BE2C (cell line): ENCODE measurements around the gene CKMT2.

Source experiments
- DNase-seq: peaks from one replicate; pipeline ENCODE4 v3.0.0-alpha.2; 2020
- H3K27me3 ChIP-seq: fragments of 250-450 bp; sonication (Bioruptor Pico); 2 replicates; pipeline ENCODE4 v1.5.1; 2020; ENCODE audit warnings: mild to moderate bottlenecking
- H3K36me3 ChIP-seq: fragments of 250-450 bp; sonication (Bioruptor Pico); 2 replicates; pipeline ENCODE4 v1.5.1; 2020; ENCODE audit warnings: mild to moderate bottlenecking
- H3K4me1 ChIP-seq: fragments of 250-450 bp; sonication (Bioruptor Pico); 2 replicates; pipeline ENCODE4 v1.5.1; 2020
- H3K4me3 ChIP-seq: 2 replicates; pipeline ENCODE4 v1.5.1; 2011; ENCODE audit warnings: low read depth, low read length
- H3K9me3 ChIP-seq: fragments of 250-450 bp; sonication (Bioruptor Pico); 2 replicates; pipeline ENCODE4 v1.5.1; 2020
- CTCF ChIP-seq: IDR thresholded peaks from 2 replicates; pipeline ENCODE4 v1.5.1; 2012; ENCODE audit warnings: mild to moderate bottlenecking, low read depth, low read length

CKMT2 gene

GRCh38 chr5:81239613-81240012 lies 6.5 kb downstream of the CKMT2 start:
- peaks cover 6% of the 10 kb centered on the region for H3K4me1 ChIP-seq
- no peak overlapping the region for H3K4me3 ChIP-seq
- H3K9me3 ChIP-seq: no peaks in the 10 kb centered on the region
- no peak for DNase-seq
- no peak for TF ChIP-seq CTCF
- no peaks in the 10 kb centered on the region for H3K27me3 ChIP-seq
- H3K36me3 ChIP-seq: no peaks in the 10 kb centered on the region

- no peak for DNase-seq
- no peak overlapping the region for H3K4me3 ChIP-seq
- TF ChIP-seq CTCF: no peak
- no peaks in the 10 kb centered on the region for H3K9me3 ChIP-seq
- no peaks in the 10 kb centered on the region for H3K27me3 ChIP-seq
- no peaks in the 10 kb centered on the region for H3K36me3 ChIP-seq
- peaks cover 6% of the 10 kb centered on the region for H3K4me1 ChIP-seq
Observed at GRCh38 chr5:81241001-81241400, 7.9 kb downstream of the CKMT2 start.

GRCh38 chr5:81241961-81242648 lies 9.0 kb downstream of the CKMT2 start:
- H3K4me3 ChIP-seq: no peak overlapping the region
- TF ChIP-seq CTCF: no peak
- no peak for DNase-seq

GRCh38 chr5:81242906-81243436 lies 9.8 kb downstream of the CKMT2 start:
- H3K4me3 ChIP-seq: no peak overlapping the region
- peaks cover 7% of the 10 kb centered on the region for H3K4me1 ChIP-seq
- H3K9me3 ChIP-seq: no peaks in the 10 kb centered on the region
- no peaks in the 10 kb centered on the region for H3K27me3 ChIP-seq
- no peaks in the 10 kb centered on the region for H3K36me3 ChIP-seq
- DNase-seq: no peak
- no peak for TF ChIP-seq CTCF

More at GRCh38 chr5:81241961-81242648, 9.0 kb downstream of the CKMT2 start:
- Histone ChIP-seq H3K36me3 (no peaks in the 10 kb centered on the region), H3K27me3 (no peaks in the 10 kb centered on the region), H3K4me1 (peaks cover 6% of the 10 kb centered on the region), H3K9me3 (no peaks in the 10 kb centered on the region)

- H3K4me3 ChIP-seq: no peak overlapping the region
- H3K36me3 ChIP-seq: no peaks in the 10 kb centered on the region
- H3K27me3 ChIP-seq: no peaks in the 10 kb centered on the region
- DNase-seq: no peak
- TF ChIP-seq CTCF: no peak
- no peaks in the 10 kb centered on the region for H3K9me3 ChIP-seq
- H3K4me1 ChIP-seq: peaks cover 10% of the 10 kb centered on the region
Observed at GRCh38 chr5:81244451-81244850, 11.3 kb downstream of the CKMT2 start.

GRCh38 chr5:81245871-81246235 lies 12.7 kb downstream of the CKMT2 start:
- Histone ChIP-seq H3K9me3 (no peaks in the 10 kb centered on the region), H3K4me3 (no peak overlapping the region), H3K4me1 (peaks cover 10% of the 10 kb centered on the region), H3K27me3 (no peaks in the 10 kb centered on the region), H3K36me3 (no peaks in the 10 kb centered on the region)
- no peak for TF ChIP-seq CTCF
- DNase-seq: no peak
